Suppressor macrophage treated with lipopolysaccharide for 4 hours (primary cell): ENCODE results near the gene PROCA1.
A peak's percentile ranks its signal among the peaks of the same experiment; 100 is the strongest.
"Not testable (repeated sequence)": the region's sequence is repeated elsewhere in the genome, so short reads cannot be mapped to it uniquely, and the experiment has no call there.

ENCODE experiments used
- DNase-seq: peaks from one replicate; pipeline ENCODE4 v3.0.0-alpha.2; 2020

The PROCA1 gene

GRCh38 chr17:28665994-28666393 is 45.7 kb downstream of the PROCA1 start:
- DNase-seq: no peak

GRCh38 chr17:28663723-28664122 is 48.0 kb downstream of the PROCA1 start:
- no peak for DNase-seq

- DNase-seq: no peak
Measured at GRCh38 chr17:28662527-28662829, 49.2 kb downstream of the PROCA1 start.

GRCh38 chr17:28661635-28662526 is 49.8 kb downstream of the PROCA1 start, which contains the start of the genes SDF2 and SUPT6H:
Gene SDF2, minus strand, starts transcription at chr17:28661906. Its CDS starts 30 bp downstream, at chr17:28661876.
Gene SUPT6H, plus strand, starts transcription at chr17:28662205. Its CDS starts 11,197 bp downstream, at chr17:28673402.
- peak; percentile 95 for DNase-seq

GRCh38 chr17:28659497-28659881 is 52.2 kb downstream of the PROCA1 start:
- not testable (repeated sequence) for DNase-seq

GRCh38 chr17:28658766-28659496 is 52.8 kb downstream of the PROCA1 start:
- not testable (repeated sequence) for DNase-seq

- DNase-seq: not testable (repeated sequence)
Measured at GRCh38 chr17:28658342-28658741, 53.3 kb downstream of the PROCA1 start.

- no peak for DNase-seq
Measured at GRCh38 chr17:28657756-28658155, 53.9 kb downstream of the PROCA1 start.

GRCh38 chr17:28655160-28655559 is 56.5 kb downstream of the PROCA1 start:
- no peak for DNase-seq
